NCI-H2081 (cell line): ENCODE data around the gene PAK4.

Experiments
- DNase-seq, 2 experiments: peaks; one replicate each; lab custom pipeline; 2025; lab: John Stamatoyannopoulos, UW

Gene PAK4

GRCh38 chr19:39165857-39166256, 40.3 kb downstream of the PAK4 start:
- DNase-seq = no peak

- no peak for DNase-seq
Measured at GRCh38 chr19:39166571-39167391, 41.2 kb downstream of the PAK4 start.

GRCh38 chr19:39167461-39168257, 42.1 kb downstream of the PAK4 start:
- DNase-seq = no peak

- DNase-seq = no peak
Measured at GRCh38 chr19:39168258-39169142, 42.9 kb downstream of the PAK4 start.

- no peak for DNase-seq
Measured at GRCh38 chr19:39169143-39169810, 43.7 kb downstream of the PAK4 start.

- DNase-seq = no peak
Measured at GRCh38 chr19:39170386-39171231, 45.0 kb downstream of the PAK4 start.

GRCh38 chr19:39171479-39172465, 46.2 kb downstream of the PAK4 start:
- no peak for DNase-seq

- no peak for DNase-seq
Measured at GRCh38 chr19:39172700-39173501, 47.3 kb downstream of the PAK4 start.

- DNase-seq = no peak
Measured at GRCh38 chr19:39173502-39173991, 48.0 kb downstream of the PAK4 start.

- DNase-seq = no peak
Measured at GRCh38 chr19:39174142-39174541, 48.6 kb downstream of the PAK4 start.

- DNase-seq = no peak
Measured at GRCh38 chr19:39174558-39175544, 49.3 kb downstream of the PAK4 start.

GRCh38 chr19:39175564-39175963, 50.0 kb downstream of the PAK4 start:
- no peak for DNase-seq

GRCh38 chr19:39177110-39177699, 51.6 kb downstream of the PAK4 start:
- DNase-seq = no peak

GRCh38 chr19:39177736-39178135, 52.1 kb downstream of the PAK4 start:
- no peak for DNase-seq

- no peak for DNase-seq
Measured at GRCh38 chr19:39178296-39179006, 52.9 kb downstream of the PAK4 start.

GRCh38 chr19:39179754-39180153, 54.2 kb downstream of the PAK4 start:
- no peak for DNase-seq
